K562 (cell line): ENCODE results near the gene FBXW8. TPM values are rescaled to one million over a fixed set of nuclear protein-coding genes. Genes with fewer than 3 reads are reported as not detected.

Source experiments
- ATAC-seq: fragments of 200-7000 bp; cut with Tn5 transposase; 3 replicates; pipeline ENCODE4 v1.9.1; 2020; ENCODE audit warnings: moderate library complexity
- BruUV-seq: library from RNA; stranded (reverse); fragments of 400-500 nt; replicated peaks from 2 replicates; lab custom pipeline; 2021; lab: Mats Ljungman, UMichigan
- CTCF ChIA-PET: fragments of 300-600 bp; formaldehyde crosslinking; extraction: SDS; loops from one replicate; lab custom pipeline; 2021; ENCODE audit warnings: low intra/inter-chr PET ratio; lab: Yijun Ruan, JAX
- POLR2A ChIA-PET: fragments of 300-600, 350-650 bp; sonication (Branson Sonifier 250); formaldehyde crosslinking; extraction: SDS; loops from one replicate; lab custom pipeline; 2021; ENCODE audit warnings: antibody characterized with exemption, inconsistent platforms; lab: Yijun Ruan, JAX
- DNase-seq, 4 experiments: peaks; one replicate each; pipeline versions ENCODE4 v3.0.0 to v3.0.0-alpha.2; 2011 to 2018; ENCODE audit warnings: low spot score in 3 of 4, mixed read lengths in 3 of 4; ENCODE audit errors: extremely low read depth in 1 of 4
- FAIRE-seq: peaks from 2 replicates; lab custom pipeline; 2011; peaks lifted over from hg19 to GRCh38; lab: Jason Lieb, UNC
- H2AFZ ChIP-seq: 2 replicates; pipeline ENCODE4 v1.6.0; 2011; ENCODE audit warnings: low read depth, low read length, control low read depth, inconsistent platforms
- H3K27ac ChIP-seq: fragments of 200-600 bp; 3 replicates; pipeline ENCODE4 v1.8.0; 2011; ENCODE audit warnings: low read depth, mild to moderate bottlenecking, control low read depth, inconsistent platforms, low read length, moderate library complexity, mixed read lengths; ENCODE audit errors: extremely low read depth
- H3K27me3 ChIP-seq, 2 experiments: fragments of 300-600 bp in 1 of 2; 2 replicates in 1 of 2; 3 replicates in 1 of 2; pipeline versions ENCODE4 v1.6.0 to v1.8.0; 2011; ENCODE audit warnings: inconsistent platforms in 2 of 2, low read length in 2 of 2, mild to moderate bottlenecking in 1 of 2, mixed read lengths in 1 of 2, moderate library complexity in 1 of 2; ENCODE audit not compliant: control insufficient read depth in 2 of 2, insufficient read depth in 2 of 2
- H3K36me3 ChIP-seq: fragments of 300-600 bp; 3 replicates; pipeline ENCODE4 v1.8.0; 2011; ENCODE audit warnings: mild to moderate bottlenecking, low read length, inconsistent platforms; ENCODE audit not compliant: control insufficient read depth, insufficient read depth
- H3K4me1 ChIP-seq, 2 experiments: fragments of 200-600 bp in 1 of 2; replicated peaks in 1 of 2; 2 replicates in 1 of 2; 3 replicates in 1 of 2; pipeline versions ENCODE4 v1.5.1 to v1.8.0; 2011; ENCODE audit warnings: inconsistent platforms in 2 of 2, low read length in 2 of 2, mild to moderate bottlenecking in 1 of 2, mixed read lengths in 1 of 2, moderate library complexity in 1 of 2; ENCODE audit not compliant: control insufficient read depth in 2 of 2, insufficient read depth in 2 of 2
- H3K4me2 ChIP-seq: 2 replicates; pipeline ENCODE4 v1.6.1; 2011; ENCODE audit warnings: low read length, control low read depth, inconsistent platforms, mixed read lengths; ENCODE audit not compliant: insufficient read depth
- H3K4me3 ChIP-seq: fragments of 200-600 bp; sonication (generic), shearing (Covaris generic); 2 replicates; pipeline ENCODE4 v1.5.1; 2016; ENCODE audit warnings: control low read depth, inconsistent platforms
- H3K79me2 ChIP-seq: fragments of 200-600 bp; 3 replicates; pipeline ENCODE4 v1.8.0; 2011; ENCODE audit warnings: low read length, inconsistent platforms; ENCODE audit not compliant: control insufficient read depth, insufficient read depth
- H3K9ac ChIP-seq, 2 experiments: 2 replicates each; pipeline versions ENCODE4 v1.6.0 to v1.6.1; 2011; ENCODE audit warnings: low read depth in 2 of 2, low read length in 2 of 2, control low read depth in 1 of 2, inconsistent platforms in 1 of 2, mild to moderate bottlenecking in 1 of 2, mixed read lengths in 1 of 2; ENCODE audit not compliant: insufficient read depth in 1 of 2
- H3K9me1 ChIP-seq: one replicate; pipeline ENCODE4 v1.6.0; 2011; ENCODE audit warnings: inconsistent platforms, mild to moderate bottlenecking, low read length, moderate library complexity; ENCODE audit not compliant: control insufficient read depth, insufficient read depth
- H3K9me3 ChIP-seq: replicated peaks from 2 replicates; pipeline ENCODE4 v1.5.1; 2011; ENCODE audit warnings: low read depth, low read length, inconsistent platforms; ENCODE audit not compliant: control insufficient read depth, insufficient read depth
- H4K20me1 ChIP-seq: replicated peaks from 2 replicates; pipeline ENCODE4 v1.6.1; 2011; ENCODE audit warnings: low read length, inconsistent platforms, mixed read lengths; ENCODE audit not compliant: control insufficient read depth, insufficient read depth
- BCOR ChIP-seq: fragments of 450-650 bp; IDR thresholded peaks from 2 replicates; pipeline ENCODE4 v1.6.1; 2016
- DACH1 ChIP-seq: fragments of 450-650 bp; IDR thresholded peaks from 2 replicates; pipeline ENCODE4 v1.6.1; 2018; ENCODE audit not compliant: partially characterized antibody
- ETS2 ChIP-seq: IDR thresholded peaks from 2 replicates; pipeline ENCODE4 v1.6.1; 2016; ENCODE audit warnings: borderline replicate concordance, missing genetic modification characterization, mild to moderate bottlenecking, moderate library complexity, missing compliant biosample characterization; ENCODE audit not compliant: poor library complexity, severe bottlenecking
- GABPB1 ChIP-seq: sonication (generic); formaldehyde crosslinking; IDR thresholded peaks from 2 replicates; pipeline ENCODE4 v1.8.0; 2022; ENCODE audit warnings: mild to moderate bottlenecking, missing genetic modification reagents
- GATA2 ChIP-seq: sonication (generic); formaldehyde crosslinking; IDR thresholded peaks from 2 replicates; pipeline ENCODE4 v1.4.0; 2020; ENCODE audit warnings: mild to moderate bottlenecking, missing genetic modification reagents
- NR2C2 ChIP-seq, 2 experiments: fragments of 200-800 bp in 1 of 2; sonication (Bioruptor generic) in 1 of 2; sonication (generic) in 1 of 2; formaldehyde crosslinking in 1 of 2; IDR thresholded peaks; 2 replicates each; pipeline versions ENCODE4 v1.6.1 to v1.8.0; 2016 to 2022; ENCODE audit warnings: mild to moderate bottlenecking in 1 of 2, missing compliant biosample characterization in 1 of 2, missing genetic modification characterization in 1 of 2, missing genetic modification reagents in 1 of 2
- SMAD4 ChIP-seq: fragments of 250-450 bp; sonication (Bioruptor Pico); conservative IDR thresholded peaks from 2 replicates; pipeline ENCODE4 v1.8.0; 2021; ENCODE audit warnings: inconsistent platforms, mild to moderate bottlenecking, moderate library complexity
- TRIM24 ChIP-seq, 2 experiments: fragments of 450-650 bp; IDR thresholded peaks; 2 replicates each; pipeline ENCODE4 v1.6.1; 2016
- ZBTB1 ChIP-seq: sonication (generic); formaldehyde crosslinking; IDR thresholded peaks from 2 replicates; pipeline ENCODE4 v1.8.1; 2023; ENCODE audit warnings: missing genetic modification reagents, low read depth, mild to moderate bottlenecking, borderline replicate concordance
- ZNF274 ChIP-seq: IDR thresholded peaks from 2 replicates; pipeline ENCODE4 v1.6.1; 2011; ENCODE audit warnings: low read depth, mild to moderate bottlenecking, low read length, moderate library complexity, borderline replicate concordance
- ZNF398 ChIP-seq: fragments of 250-450 bp; sonication (Bioruptor Pico); IDR thresholded peaks from 2 replicates; pipeline ENCODE4 v1.8.0; 2021; ENCODE audit warnings: moderate library complexity, mild to moderate bottlenecking, inconsistent platforms
- WGBS: fragments of 100-300 bp; shearing (Covaris generic); methylation state at CpG from one replicate; pipeline ENCODE4 v1.1.6; 2016; ENCODE audit warnings: low coverage, mixed read lengths; ENCODE audit not compliant: insufficient coverage; ENCODE audit errors: missing lambda C conversion rate; 5-methylcytosine and 5-hydroxymethylcytosine counted together
- in situ Hi-C: fragments of 300-500 bp; cut with MboI; formaldehyde crosslinking; loops from 4 replicates; pipeline ENCODE4 v1.15.0; 2018; ENCODE audit warnings: inconsistent platforms, mixed read lengths
- intact Hi-C: fragments of 100-400 bp; cut with micrococcal nuclease; formaldehyde crosslinking; loops from 2 replicates; pipeline ENCODE4 v1.14.2; 2022
- polyA plus RNA-seq, 8 experiments: library from polyadenylated mRNA; depleted of rRNA in 4 of 8; stranded (reverse) in 5 of 8; unstranded in 3 of 8; fragments of >200 nt; fragmentation: Nextera tagmentation in 2 of 8; fragmentation: Illumina TruSeq in 1 of 8; extraction: Ambion mirVana in 2 of 8; extraction: Trizol in 1 of 8; gene quantifications; 2 replicates each; pipeline versions ENCODE4 v1.2.1 to v1.2.3, GENCODE V29; 2011 to 2014; ENCODE audit warnings: inconsistent platforms in 1 of 8, missing spikeins in 1 of 8
- total RNA-seq, 7 experiments: library from RNA; depleted of rRNA in 6 of 7; stranded (reverse); fragments of >200 nt in 6 of 7; fragmentation: Illumina TruSeq in 2 of 7; extraction: Trizol in 2 of 7; gene quantifications; 2 replicates each; pipeline versions ENCODE4 v1.2.1 to v1.2.3, GENCODE V29; 2011 to 2021; ENCODE audit warnings: low replicate concordance in 1 of 7
- TF ChIP-seq, protein P1 (sequence below): fragments of 250-450 bp; sonication (Bioruptor Pico); IDR thresholded peaks from 2 replicates; pipeline ENCODE4 v1.8.0; 2021; ENCODE audit warnings: borderline replicate concordance, mild to moderate bottlenecking, moderate library complexity; ENCODE audit not compliant: poor library complexity, severe bottlenecking
- TF ChIP-seq, protein P2 (sequence below): fragments of 450-650 bp; formaldehyde crosslinking; IDR thresholded peaks from 2 replicates; pipeline ENCODE4 v1.4.0; 2020; ENCODE audit warnings: mild to moderate bottlenecking, moderate library complexity

The FBXW8 gene
- total and polyA plus RNA-seq, 9 of the 15 experiments (the other 6 are each of a cell fraction or from before 2014, with no cell fraction given), result 0.58 to 8.3 (median 4.4) TPM

GRCh38 chr12:116955382-116956021 is 44.8 kb downstream of the FBXW8 start:
- no peaks in the 10 kb centered on the region for H3K27me3 ChIP-seq
- H3K27ac ChIP-seq, result no peak overlapping the region
- H3K9me1 ChIP-seq, result no peaks in the 10 kb centered on the region
- intact Hi-C loops (loop anchor here (1.0 kb wide), 1 partner anchor 252 kb away; no protein-coding TSS in a partner anchor), in situ Hi-C loops (loop anchor here (25.0 kb wide), 1 partner anchor 243 kb away; no protein-coding TSS in a partner anchor)
- H3K9me3 ChIP-seq, result no peaks in the 10 kb centered on the region
- ChIA-PET POLR2A (interaction anchor here (0.6 kb wide), 1 partner anchor 14 kb away, joined by 3 read pairs; no protein-coding TSS in a partner anchor), CTCF (interaction anchor here (2.0 kb wide), 1 partner anchor 252 kb away, joined by 17 read pairs; no protein-coding TSS in a partner anchor)
- no TSS peak for BruUV-seq
- 53% methylated on average over 4 of the region's 4 CpGs for WGBS
- no peaks in the 10 kb centered on the region for H3K36me3 ChIP-seq
- FAIRE-seq, result peak; percentile 35
- peak in 3 of 4 experiments; percentile 13 to 42 (median 32) for DNase-seq
- H3K9ac ChIP-seq, result no peak overlapping the region
- H3K4me1 ChIP-seq, result peaks cover 0 to 11% of the 10 kb centered on the region in 2 experiments; a peak in 3 of 5 replicates
- H3K4me2 ChIP-seq, result no peak overlapping the region
- H4K20me1 ChIP-seq, result no peaks in the 10 kb centered on the region; the same call in 1 of the 2 replicates
- H2AFZ ChIP-seq, result no peak overlapping the region
- H3K79me2 ChIP-seq, result no peaks in the 10 kb centered on the region
- peak; percentile 89 for ATAC-seq
- H3K4me3 ChIP-seq, result no peak overlapping the region
- TF ChIP-seq NR2C2 (CRISPR knock-in tag; IDR thresholded peaks at IDR 0.05) (no peak), NR2C2 (tag; IDR thresholded peaks at IDR 0.05) (peak; percentile 33; the same call in 1 of the 2 replicates), BCOR (no peak), SMAD4 (CRISPR knock-in tag) (no peak), ZNF274 (no peak), ZNF398 (CRISPR knock-in tag) (no peak), GABPB1 (CRISPR knock-in tag) (no peak), ZBTB1 (no peak), GATA2 (CRISPR knock-in tag) (no peak), TRIM24 (IDR thresholded peaks at IDR 0.05) (0 out of 4 replicates have a peak, but pooled peaks of 1 of the 2 experiments have one; percentile 33), DACH1 (no peak), ETS2 (tag) (no peak)
- TF ChIP-seq, protein P1, sequence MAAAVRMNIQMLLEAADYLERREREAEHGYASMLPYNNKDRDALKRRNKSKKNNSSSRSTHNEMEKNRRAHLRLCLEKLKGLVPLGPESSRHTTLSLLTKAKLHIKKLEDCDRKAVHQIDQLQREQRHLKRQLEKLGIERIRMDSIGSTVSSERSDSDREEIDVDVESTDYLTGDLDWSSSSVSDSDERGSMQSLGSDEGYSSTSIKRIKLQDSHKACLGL, result no peak
- TF ChIP-seq, protein P2, sequence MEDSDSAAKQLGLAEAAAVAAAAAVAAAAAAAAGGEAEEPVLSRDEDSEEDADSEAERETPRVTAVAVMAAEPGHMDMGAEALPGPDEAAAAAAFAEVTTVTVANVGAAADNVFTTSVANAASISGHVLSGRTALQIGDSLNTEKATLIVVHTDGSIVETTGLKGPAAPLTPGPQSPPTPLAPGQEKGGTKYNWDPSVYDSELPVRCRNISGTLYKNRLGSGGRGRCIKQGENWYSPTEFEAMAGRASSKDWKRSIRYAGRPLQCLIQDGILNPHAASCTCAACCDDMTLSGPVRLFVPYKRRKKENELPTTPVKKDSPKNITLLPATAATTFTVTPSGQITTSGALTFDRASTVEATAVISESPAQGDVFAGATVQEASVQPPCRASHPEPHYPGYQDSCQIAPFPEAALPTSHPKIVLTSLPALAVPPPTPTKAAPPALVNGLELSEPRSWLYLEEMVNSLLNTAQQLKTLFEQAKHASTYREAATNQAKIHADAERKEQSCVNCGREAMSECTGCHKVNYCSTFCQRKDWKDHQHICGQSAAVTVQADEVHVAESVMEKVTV (CRISPR knock-in tag), result peak; percentile 29; the same call in 1 of the 2 replicates
